GM21528 (cell line): ENCODE measurements around the gene SLC19A2.
A peak's percentile ranks its signal among the peaks of the same experiment; 100 is the strongest.
"Not testable (repeated sequence)": the region's sequence is repeated elsewhere in the genome, so short reads cannot be mapped to it uniquely, and the experiment has no call there.

ENCODE experiments used
- ATAC-seq: cut with Tn5 transposase; IDR thresholded peaks from one replicate; pipeline ENCODE4 v1.9.1; 2021; ENCODE audit warnings: mild to moderate bottlenecking, moderate library complexity; ENCODE audit not compliant: unreplicated experiment, low FRiP score

Gene SLC19A2, protein sequence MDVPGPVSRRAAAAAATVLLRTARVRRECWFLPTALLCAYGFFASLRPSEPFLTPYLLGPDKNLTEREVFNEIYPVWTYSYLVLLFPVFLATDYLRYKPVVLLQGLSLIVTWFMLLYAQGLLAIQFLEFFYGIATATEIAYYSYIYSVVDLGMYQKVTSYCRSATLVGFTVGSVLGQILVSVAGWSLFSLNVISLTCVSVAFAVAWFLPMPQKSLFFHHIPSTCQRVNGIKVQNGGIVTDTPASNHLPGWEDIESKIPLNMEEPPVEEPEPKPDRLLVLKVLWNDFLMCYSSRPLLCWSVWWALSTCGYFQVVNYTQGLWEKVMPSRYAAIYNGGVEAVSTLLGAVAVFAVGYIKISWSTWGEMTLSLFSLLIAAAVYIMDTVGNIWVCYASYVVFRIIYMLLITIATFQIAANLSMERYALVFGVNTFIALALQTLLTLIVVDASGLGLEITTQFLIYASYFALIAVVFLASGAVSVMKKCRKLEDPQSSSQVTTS

GRCh38 chr1:169485431-169486280 lies at the start of gene SLC19A2:
SLC19A2 (minus strand) TSS chr1:169485944; CDS start chr1:169485766, 178 bp downstream.
- ATAC-seq: peak; percentile 98

- ATAC-seq: no peak
Observed at GRCh38 chr1:169534653-169535052, 48.9 kb upstream of the SLC19A2 start.

DNA sequence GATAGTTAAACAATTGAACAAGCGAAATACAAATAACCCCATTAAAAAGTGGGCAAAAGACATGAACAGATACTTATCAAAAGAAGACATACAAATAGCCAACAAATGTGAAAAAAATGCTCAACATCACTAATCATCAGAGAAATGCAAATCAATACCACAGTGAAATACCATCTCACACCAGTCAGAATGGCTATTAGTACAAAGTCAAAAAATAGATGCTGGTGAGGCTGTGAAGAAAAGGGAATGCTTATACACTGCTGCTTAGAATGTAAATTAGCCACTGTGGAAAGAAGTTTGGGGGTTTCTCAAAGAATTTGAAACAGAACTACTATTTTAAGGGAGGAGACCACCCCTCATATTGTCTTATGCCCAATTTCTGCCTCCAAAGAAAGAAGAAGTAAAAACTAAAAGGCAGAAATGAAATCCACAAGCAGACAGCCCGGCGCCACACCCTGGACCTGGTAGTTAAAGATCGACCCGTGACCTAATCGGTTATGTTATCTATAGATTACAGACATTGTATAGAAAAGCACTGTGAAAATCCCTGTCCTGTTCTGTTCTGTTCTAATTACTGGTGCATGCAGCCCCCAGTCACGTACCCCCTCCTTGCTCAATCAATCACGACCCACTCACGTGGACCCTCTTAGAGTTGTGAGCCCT lies 47.9 kb upstream of the SLC19A2 start:
- not testable (repeated sequence) for ATAC-seq

DNA sequence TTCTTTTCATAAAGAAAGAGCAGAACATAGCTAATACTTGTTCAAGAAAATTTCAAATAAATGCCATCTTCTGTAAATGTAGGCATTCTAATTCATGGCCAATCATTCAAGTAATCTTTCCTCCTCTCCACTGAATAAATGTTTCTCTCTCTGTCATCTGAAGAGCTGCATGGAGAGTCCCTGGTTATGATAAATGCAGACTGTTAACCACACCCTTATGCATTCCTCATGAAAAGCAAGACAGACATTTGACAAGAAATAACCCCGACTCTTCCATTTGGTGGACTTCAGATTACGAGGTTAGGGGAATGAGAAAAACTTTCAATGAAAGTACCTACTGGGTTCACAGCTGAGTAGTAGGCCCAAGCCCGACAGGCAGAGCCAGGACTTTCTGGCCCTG lies 44.7 kb upstream of the SLC19A2 start:
- ATAC-seq: no peak

DNA sequence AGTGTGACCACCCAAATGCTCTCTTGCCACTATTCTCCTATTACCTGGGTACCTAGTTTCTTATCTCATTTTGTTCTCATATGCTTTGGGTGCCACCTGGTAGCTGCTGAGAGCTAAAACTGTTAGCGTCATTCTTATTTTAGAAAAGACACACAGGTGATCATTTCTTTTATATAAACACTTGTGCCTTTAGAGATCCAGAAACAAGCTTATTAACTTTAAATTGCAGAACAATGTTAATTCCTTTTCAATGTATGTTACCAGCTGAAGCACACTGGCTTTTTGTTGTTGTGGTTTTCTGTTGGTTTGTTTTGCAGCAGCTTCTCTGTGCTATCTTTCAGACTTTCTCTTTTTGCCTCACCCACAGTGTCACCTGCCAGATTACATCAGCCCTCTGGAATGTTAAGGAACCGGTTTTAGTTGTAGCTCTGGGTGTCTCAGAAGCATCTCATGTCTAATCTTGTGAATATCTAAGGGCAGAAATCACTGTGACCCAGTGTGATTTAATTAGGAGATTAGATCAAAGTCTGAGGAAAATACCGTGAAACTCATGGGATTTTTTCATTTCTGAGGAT lies 43.4 kb upstream of the SLC19A2 start:
- no peak for ATAC-seq

GRCh38 chr1:169528215-169529067 lies 42.7 kb upstream of the SLC19A2 start:
- ATAC-seq: no peak

GRCh38 chr1:169527451-169528214 lies 41.9 kb upstream of the SLC19A2 start:
- no peak for ATAC-seq

- no peak for ATAC-seq
Observed at GRCh38 chr1:169527001-169527400, 41.3 kb upstream of the SLC19A2 start.

GRCh38 chr1:169526120-169526832 lies 40.5 kb upstream of the SLC19A2 start:
- no peak for ATAC-seq

DNA sequence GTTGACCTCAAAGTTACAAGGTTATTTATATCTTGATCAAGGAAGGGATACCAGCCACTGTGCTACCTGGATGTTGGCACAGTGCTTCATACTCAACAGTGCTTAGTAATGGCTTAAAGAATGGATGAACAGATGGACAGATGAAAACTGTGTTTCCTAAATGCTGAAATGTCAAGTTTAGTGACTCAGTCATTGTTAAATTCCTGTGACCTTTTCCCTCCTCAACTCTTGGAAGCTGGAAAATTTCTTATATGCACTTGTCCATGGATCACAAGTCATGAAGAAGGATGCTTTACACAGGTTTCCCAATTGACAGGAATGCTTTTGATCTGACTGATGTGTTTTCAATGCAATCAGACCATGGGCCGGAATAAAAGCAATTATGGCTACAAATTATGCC lies 39.6 kb upstream of the SLC19A2 start:
- ATAC-seq: no peak

GRCh38 chr1:169523904-169524303 lies 38.2 kb upstream of the SLC19A2 start:
- no peak for ATAC-seq

- ATAC-seq: no peak
Observed at GRCh38 chr1:169521226-169521625, 35.5 kb upstream of the SLC19A2 start.

DNA sequence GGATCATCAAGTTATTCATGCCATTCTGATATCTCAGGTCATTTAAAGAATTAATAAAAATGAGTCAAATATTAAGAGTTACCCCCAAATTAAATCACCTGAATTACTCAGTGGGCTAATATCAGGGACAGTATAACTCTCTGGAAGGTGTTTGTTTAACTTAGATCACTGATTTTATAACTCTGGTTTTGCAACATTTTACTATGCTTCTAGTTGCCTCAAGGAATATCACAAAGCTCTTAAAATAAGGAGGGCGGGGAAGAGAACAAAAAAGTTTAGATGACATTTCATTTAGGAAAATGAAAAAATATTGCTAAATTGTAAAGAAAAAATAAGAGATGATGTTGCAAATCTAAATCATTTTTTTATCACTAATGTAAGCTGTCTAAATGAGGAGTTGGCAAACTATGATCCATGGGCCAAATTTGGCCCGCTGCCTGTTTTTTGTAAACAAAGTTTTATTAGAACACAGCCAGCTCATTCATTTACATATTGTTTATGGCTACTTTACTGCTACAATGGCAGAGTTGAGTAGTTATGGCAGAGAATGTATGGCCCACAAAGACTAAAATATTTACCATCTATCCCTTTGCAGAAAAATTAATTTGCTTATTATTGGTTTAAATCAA lies 31.9 kb upstream of the SLC19A2 start:
- ATAC-seq: no peak

GRCh38 chr1:169515641-169516040 lies 29.9 kb upstream of the SLC19A2 start:
- no peak for ATAC-seq

GRCh38 chr1:169514566-169515270 lies 29.0 kb upstream of the SLC19A2 start:
- no peak for ATAC-seq

DNA sequence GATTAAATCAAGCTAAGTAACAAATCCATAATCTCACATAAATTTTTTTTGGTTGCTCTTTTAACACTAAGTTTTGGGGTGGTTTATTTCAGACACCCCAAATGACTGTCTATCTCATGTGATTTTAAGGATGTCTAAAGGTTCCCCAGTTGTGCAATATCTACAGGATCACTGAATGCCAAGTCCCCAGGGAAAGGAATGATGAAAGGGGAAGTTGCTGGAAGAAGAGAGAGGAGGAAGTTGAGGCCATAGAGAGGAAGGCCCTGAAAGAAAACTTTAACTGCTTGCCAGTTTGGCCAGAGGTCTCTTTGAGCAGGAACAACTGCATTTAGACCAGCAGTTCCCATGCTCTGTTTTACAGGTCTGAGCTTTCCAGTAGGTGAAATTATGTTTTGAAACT lies 27.5 kb upstream of the SLC19A2 start:
- ATAC-seq: no peak

- no peak for ATAC-seq
Observed at GRCh38 chr1:169511316-169512005, 25.7 kb upstream of the SLC19A2 start.
